NCI-H460 (cell line): ENCODE data around the gene NRTN. TPM values are rescaled to one million over a fixed set of nuclear protein-coding genes. Genes with fewer than 3 reads are reported as not detected.
"Not testable (repeated sequence)": the region's sequence is repeated elsewhere in the genome, so short reads cannot be mapped to it uniquely, and the experiment has no call there.

Experiments
- DNase-seq: peaks from one replicate; pipeline ENCODE4 v3.0.0-alpha.2; 2016; ENCODE audit warnings: low read depth; ENCODE audit errors: extremely low read depth
- total RNA-seq: library from RNA; depleted of rRNA; stranded (reverse); fragments of >200 nt; shearing (Covaris generic); gene quantifications from 2 replicates; pipeline ENCODE4 v1.2.3, GENCODE V29; 2014

NRTN gene
- total RNA-seq, 1 experiment from 2014 or later, result 1.0 TPM

- DNase-seq, result no peak
Measured at GRCh38 chr19:5832527-5833216, 27.8 kb downstream of the NRTN start.

DNA sequence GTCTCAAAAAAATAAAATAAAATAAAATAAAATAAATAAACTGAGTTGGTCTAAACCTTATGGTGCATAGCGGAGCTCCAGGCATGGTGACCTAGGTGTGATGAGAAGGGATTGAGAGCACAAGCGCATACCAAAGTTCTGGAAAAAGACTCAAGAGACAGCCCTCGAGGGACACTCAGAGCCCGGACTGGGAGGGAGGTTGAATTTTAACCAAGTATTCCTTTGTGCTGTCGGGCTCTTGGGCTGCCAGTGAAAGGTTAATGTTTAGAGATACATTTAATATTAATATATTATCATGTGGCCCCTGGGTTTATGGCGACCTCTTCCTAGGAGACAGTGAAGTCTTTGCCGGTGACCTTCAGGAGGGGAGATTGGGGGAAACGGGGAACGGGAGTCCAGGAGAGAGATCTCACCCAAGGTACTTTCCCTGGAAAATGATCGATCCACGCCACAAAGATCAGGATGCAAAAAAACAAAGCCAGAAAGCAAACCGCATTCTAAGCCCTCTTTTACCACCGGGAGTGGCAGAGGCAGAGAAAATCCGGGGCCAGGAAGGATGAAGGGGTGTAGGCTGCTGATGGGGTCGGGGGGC lies 33.0 kb downstream of the NRTN start:
- no peak for DNase-seq

DNA sequence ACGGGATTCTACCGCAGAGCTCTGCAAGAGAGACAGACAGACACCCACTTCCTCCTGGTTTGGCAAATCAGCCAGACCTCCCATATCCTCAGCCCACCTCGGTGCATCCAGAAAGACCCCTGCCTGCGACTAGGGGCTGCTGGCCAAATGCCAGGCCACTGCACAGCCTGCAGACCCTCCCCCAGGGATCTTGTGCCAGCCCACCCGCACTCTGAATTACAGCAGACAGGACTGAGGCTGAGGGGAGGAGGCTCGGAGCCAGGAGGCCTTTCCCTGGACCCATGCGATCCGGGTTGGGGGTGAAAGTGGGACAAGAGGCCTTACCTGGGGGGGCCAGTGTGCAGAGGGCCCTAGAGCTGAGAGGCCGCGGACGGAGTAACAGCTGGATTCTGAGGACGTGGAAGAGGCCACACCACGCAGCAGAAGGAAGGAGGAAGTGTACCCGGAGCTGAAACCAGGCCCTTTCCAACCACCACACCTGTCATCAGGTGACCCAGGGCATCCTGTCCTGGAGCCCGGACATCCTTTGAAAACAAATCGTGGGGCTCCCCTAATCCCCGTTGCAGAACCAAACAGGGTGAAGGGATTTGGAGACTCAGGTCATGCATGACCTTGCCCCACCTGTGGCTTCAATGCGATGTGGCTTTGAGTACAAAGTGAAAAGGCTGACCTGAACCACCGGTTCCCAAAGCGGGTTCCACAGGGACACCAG lies 33.6 kb downstream of the NRTN start:
- DNase-seq, result no peak

DNA sequence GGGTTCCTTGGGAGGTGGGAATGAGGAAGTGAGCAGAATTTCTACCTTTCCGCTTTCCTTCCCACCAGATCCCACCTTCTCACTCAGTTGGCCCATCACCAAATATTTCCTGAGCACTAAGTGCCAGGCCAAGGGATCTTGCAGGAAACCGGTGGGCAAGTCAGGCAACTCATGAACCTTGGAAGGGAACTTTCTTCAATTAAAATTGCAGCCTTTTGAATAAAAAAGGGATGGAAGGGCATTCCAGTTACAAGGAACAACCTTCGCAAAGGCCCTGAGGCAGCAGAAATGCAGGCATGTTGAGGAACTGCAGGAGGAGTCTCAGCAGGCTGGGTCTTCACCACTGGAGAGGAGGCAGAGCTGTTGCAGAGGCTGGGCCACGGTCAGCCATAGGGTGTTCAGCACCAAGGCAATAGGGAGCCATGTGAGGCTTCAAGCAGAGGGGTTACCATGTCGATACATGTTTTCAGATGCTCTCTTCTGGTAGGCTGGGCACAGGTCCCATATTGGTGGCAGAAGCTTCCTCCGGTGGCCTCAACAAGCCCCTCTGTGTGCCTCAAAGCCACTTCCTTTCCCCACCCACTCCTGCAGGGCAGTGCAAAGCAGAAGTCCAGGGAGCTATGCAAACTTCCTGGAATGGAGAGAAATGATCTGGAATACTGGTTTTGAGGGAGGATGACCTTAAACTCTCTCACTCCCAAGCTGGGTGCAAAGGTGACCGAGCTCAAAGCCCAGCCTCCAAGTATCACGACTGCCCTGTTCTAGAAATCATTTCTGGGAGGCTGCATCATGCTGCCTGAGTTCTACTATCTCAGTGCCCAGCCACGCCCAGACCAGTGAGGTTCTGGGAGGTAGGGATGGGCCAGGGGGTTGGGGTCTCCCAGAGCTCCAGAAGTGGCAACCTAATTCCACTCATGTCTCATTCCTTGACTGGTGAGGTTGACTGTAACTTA lies 34.5 kb downstream of the NRTN start, which contains the start of gene FUT6:
Gene FUT6, minus strand, starts transcription at position 638 of the 953 bp plus-strand sequence. CDS start 7,135 bp downstream, outside the sequence.
- no peak for DNase-seq

- not testable (repeated sequence) for DNase-seq
Measured at GRCh38 chr19:5841735-5842111, 36.9 kb downstream of the NRTN start.

DNA sequence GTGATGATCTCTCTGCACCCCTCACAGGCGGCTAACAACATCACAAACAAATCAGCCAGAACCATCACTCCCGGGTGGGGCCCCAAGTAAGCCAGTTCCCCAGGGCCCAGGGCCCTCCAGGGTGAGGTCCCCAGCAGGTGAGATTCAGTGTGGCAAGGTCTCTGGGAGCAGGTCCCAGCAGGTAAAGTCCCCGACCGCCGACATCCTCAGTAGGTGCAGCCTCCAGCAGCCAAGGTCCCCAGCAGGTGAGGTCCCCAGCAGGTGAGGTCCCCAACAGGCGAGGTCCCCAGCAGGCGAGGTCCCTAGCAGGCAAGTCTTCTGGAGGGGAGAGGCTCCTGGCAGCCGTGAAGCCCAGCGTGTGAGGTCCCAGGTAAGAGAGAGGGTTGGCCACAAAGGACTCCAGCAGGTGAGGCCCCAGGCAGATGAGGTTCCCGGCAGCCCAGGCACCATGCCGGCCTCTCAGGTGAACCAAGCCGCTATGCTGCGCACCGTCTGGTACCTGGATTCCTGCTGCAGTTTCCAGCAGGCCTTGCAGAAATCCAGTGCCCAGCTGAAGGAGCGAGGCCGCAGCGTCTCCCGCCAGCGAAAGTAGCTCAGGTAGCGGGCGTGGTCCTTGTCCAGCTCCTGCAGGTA lies 38.5 kb downstream of the NRTN start:
- no peak for DNase-seq

DNA sequence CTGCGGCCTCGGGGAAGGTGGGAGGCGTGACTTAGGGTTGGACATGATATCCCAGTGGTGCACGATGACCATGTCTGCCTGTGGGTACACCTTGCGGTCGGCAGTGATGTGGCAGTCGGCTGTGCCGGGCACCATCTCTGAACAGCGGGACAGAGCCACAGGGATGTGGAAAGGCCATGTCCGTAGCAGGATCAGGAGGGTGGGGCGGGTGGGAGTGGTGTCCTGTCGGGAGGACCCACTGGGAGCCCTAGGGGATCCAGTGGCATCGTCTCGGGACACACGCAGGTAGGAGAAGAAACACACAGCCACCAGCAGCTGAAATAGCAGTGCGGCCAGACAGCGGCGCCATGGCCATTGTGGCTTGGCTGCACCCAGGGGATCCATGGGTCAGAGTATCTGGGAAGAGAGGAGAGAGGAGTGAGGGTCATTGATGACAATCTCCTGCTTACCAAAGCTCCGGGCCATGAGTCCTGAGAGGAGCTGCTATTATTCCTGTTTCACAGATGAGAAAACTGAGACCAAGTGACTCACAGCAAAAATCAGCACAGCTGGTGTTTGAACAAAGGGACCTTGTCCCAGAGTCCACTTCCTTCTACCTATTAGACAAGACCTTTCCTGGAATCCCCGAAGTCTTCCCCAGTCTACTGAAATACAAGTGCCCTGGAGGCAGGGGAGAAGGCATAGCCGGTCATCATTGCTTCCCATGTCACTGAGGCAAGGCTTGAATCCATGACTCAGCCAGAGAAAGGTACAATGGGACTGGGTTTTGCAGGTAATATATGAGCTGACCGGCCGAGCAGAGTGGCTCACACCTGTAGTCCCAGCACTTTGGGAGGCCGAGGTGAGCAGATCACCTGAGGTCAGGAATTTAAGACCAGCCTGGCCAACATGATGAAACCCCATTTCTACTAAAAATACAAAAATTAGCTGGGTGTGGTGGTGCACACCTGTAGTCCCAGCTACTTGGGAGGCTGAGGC lies 39.9 kb downstream of the NRTN start:
- DNase-seq, result no peak

DNA sequence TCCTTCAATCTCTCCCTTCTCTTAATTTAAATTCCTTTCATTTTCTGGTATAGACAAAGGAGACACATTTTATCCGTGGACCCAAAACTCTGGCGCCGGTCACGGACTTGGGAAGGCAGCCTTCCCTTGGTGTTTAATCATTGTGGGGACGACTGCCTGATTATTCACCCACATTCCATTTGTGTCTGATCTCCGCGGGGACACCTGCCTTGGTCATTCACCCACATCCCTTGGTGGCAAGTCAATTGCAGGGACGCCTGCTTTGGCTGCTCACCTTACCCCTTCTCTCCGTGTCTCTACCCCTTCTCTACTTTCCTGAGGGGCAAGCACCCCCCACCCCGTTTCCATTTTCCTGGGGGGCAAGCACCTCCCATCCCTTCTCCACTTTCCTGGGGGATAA lies 43.0 kb downstream of the NRTN start:
- not testable (repeated sequence) for DNase-seq

GRCh38 chr19:5848621-5849020 lies 43.8 kb downstream of the NRTN start:
- DNase-seq, result not testable (repeated sequence)

- no peak for DNase-seq
Measured at GRCh38 chr19:5850189-5850588, 45.3 kb downstream of the NRTN start.

DNA sequence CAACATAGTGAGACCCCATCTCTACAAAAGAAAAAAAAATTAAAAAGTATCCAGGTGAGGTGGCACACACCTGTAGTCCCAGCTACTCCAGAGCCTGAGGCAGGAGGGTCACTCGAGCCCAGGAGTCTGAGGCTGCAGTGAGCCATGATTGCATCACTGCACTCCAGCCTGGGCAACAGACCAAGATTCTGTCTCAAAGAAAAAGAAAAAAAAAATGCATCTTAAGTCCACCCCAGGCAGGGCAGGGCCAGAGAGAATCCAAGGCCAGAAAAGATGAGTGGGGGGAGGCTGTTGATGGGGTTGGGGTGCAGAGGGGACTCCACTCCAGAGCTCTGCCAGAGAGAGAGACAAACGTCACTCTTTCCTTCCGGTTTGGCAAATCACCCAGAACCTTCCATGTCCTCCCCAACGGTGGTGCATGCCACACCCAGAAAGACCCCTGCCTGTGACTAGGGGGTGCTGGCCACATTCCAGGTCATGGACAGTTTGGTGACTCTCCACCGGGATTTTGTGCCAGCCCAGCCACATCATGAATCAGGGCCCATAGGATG lies 46.0 kb downstream of the NRTN start:
- no peak for DNase-seq

DNA sequence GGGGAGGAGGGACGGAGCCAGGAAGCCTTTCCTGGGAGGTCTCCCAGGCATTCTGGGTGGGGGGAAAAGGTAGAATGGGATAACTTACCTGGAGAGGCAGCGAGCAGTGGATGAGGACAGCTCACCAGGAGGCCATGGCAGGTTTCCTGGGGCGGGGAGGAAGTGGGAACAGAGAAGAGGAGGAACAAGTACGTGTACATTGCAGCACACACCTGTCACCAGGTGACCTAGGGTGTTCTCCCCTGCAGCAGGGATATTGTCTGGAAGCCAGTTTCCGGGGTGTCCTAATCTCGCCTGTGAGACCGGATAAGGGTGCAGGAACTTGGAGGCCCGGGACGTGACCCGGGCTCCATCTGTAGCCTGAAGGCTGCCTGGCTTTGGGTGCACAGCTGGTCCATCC lies 46.4 kb downstream of the NRTN start, which contains the start of gene FUT3:
Gene FUT3, minus strand, starts transcription at position 148 of the 400 bp plus-strand sequence.
- no peak for DNase-seq

- DNase-seq, result not testable (repeated sequence)
Measured at GRCh38 chr19:5854121-5854520, 49.3 kb downstream of the NRTN start.

- not testable (repeated sequence) for DNase-seq
Measured at GRCh38 chr19:5855151-5855550, 50.3 kb downstream of the NRTN start.

- DNase-seq, result no peak
Measured at GRCh38 chr19:5857203-5858081, 52.6 kb downstream of the NRTN start.

DNA sequence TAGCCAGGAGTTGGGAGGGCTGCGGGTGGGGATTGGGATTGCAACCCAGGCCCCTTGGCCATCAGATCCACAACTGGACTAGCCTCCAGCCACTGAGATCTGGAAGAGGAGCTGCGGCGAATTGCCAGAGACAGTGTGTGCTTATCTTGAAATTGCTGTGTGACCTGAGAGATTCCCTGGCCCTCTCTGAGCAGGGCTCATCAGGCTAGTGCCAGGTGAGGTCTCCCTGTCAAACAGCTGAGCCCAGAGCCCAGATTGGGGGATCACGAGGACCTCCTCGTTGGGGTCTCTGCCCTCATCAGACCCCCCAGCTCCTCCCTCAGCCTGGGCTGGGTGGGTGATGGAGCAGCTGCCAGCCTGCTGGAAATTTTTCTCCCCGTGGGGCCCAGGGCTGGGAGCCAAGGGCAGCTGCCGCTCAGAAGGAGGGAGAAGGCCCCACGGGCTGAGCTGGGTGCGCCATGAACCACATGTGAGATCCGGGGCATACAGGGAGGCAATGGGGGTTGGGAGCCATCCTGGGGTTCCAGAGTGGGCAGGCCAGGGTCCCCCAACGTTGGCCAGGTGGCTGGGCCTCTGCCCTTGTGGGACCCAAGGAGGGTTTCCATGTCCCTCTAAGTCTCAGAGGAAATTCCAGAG lies 58.3 kb downstream of the NRTN start:
- no peak for DNase-seq
